LNCAP (cell line): ENCODE measurements around the gene PRPF38A.

ENCODE experiments used
- CTCF ChIP-seq: fragments of 450-650 bp; IDR thresholded peaks from 2 replicates; pipeline ENCODE4 v1.5.1; 2017; ENCODE audit warnings: mild to moderate bottlenecking

Gene PRPF38A

GRCh38 chr1:52439976-52440375 is 35.6 kb downstream of the PRPF38A start:
- TF ChIP-seq CTCF = no peak

- TF ChIP-seq CTCF = no peak
These were observed 40.1 kb downstream of the PRPF38A start for GRCh38 chr1:52444463-52444862.

GRCh38 chr1:52454127-52454526 is 49.7 kb downstream of the PRPF38A start:
- no peak for TF ChIP-seq CTCF

- no peak for TF ChIP-seq CTCF
These were observed 50.4 kb downstream of the PRPF38A start for GRCh38 chr1:52454779-52455178.

- no peak for TF ChIP-seq CTCF
These were observed 51.3 kb downstream of the PRPF38A start for GRCh38 chr1:52455686-52456085.

GRCh38 chr1:52460694-52461093 is 56.3 kb downstream of the PRPF38A start:
- no peak for TF ChIP-seq CTCF

GRCh38 chr1:52461821-52462220 is 57.4 kb downstream of the PRPF38A start:
- no peak for TF ChIP-seq CTCF

- no peak for TF ChIP-seq CTCF
These were observed 59.5 kb downstream of the PRPF38A start for GRCh38 chr1:52463891-52464290.
